ENCODE measurements around the gene SLCO2B1. TPM values are rescaled to one million over a fixed set of nuclear protein-coding genes. Genes with fewer than 3 reads are reported as not detected.
A peak's percentile ranks its signal among the peaks of the same experiment; 100 is the strongest.

SLCO2B1 gene
- total RNA-seq, 1 experiment from 2014 or later: not detected

DNA sequence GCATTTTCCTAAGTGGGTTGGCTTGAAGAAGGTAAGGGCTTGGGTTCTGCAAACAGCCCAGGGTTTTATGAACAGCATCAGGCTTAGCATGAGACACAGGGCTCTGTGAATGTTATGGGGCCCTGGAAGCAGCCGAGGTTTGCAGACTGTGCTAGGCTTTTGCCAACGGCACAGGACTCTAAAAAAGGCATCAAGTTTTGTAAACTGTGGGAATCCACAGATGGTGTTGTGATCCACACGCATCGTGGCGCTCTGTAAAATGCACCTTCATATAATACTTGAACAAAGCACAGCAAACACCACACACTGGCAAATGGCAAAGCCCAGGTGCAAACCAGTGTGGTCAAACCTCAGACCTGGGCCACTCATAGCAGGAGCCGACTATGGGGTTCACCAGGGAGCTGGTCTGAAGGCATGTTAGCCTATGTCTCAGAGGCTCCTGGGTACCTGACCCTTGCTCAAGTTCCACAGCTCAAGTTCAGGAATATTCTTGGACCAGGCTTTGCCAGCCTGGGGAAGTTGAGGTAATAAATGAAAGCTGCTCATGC, 2.4 kb upstream of the SLCO2B1 start:
- no peaks in the 10 kb centered on the region for H3K9me3 Mint-ChIP-seq (ENCODE audit: unreplicated experiment)
- peaks cover 13% of the 10 kb centered on the region for H3K4me1 Mint-ChIP-seq (ENCODE audit: insufficient read depth, unreplicated experiment)
- CTCF ChIA-PET: interaction anchor here (0.9 to 4.3 kb wide), 4 partner anchors 8 to 100 kb away, joined by 3 to 18 read pairs (median 4); no protein-coding TSS in a partner anchor
- H3K27ac Mint-ChIP-seq (ENCODE audit: low read depth, unreplicated experiment): no peak overlapping the region
- H3K27me3 Mint-ChIP-seq (ENCODE audit: insufficient read depth, unreplicated experiment): peaks cover 27% of the 10 kb centered on the region
- POLR2A ChIA-PET: no interaction called here
- TF ChIP-seq, protein P1, sequence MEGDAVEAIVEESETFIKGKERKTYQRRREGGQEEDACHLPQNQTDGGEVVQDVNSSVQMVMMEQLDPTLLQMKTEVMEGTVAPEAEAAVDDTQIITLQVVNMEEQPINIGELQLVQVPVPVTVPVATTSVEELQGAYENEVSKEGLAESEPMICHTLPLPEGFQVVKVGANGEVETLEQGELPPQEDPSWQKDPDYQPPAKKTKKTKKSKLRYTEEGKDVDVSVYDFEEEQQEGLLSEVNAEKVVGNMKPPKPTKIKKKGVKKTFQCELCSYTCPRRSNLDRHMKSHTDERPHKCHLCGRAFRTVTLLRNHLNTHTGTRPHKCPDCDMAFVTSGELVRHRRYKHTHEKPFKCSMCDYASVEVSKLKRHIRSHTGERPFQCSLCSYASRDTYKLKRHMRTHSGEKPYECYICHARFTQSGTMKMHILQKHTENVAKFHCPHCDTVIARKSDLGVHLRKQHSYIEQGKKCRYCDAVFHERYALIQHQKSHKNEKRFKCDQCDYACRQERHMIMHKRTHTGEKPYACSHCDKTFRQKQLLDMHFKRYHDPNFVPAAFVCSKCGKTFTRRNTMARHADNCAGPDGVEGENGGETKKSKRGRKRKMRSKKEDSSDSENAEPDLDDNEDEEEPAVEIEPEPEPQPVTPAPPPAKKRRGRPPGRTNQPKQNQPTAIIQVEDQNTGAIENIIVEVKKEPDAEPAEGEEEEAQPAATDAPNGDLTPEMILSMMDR (IDR thresholded peaks at IDR 0.05; ENCODE audit: unreplicated experiment): no peak
- H3K4me3 Mint-ChIP-seq (ENCODE audit: unreplicated experiment): no peak overlapping the region
- no peak for DNase-seq (ENCODE audit: unreplicated experiment)
- no TSS peak for BruUV-seq (replicated peaks)
- no peaks in the 10 kb centered on the region for H3K36me3 Mint-ChIP-seq (ENCODE audit: insufficient read depth, unreplicated experiment)
- intact Hi-C loops (cut with micrococcal nuclease): no loop called here

DNA sequence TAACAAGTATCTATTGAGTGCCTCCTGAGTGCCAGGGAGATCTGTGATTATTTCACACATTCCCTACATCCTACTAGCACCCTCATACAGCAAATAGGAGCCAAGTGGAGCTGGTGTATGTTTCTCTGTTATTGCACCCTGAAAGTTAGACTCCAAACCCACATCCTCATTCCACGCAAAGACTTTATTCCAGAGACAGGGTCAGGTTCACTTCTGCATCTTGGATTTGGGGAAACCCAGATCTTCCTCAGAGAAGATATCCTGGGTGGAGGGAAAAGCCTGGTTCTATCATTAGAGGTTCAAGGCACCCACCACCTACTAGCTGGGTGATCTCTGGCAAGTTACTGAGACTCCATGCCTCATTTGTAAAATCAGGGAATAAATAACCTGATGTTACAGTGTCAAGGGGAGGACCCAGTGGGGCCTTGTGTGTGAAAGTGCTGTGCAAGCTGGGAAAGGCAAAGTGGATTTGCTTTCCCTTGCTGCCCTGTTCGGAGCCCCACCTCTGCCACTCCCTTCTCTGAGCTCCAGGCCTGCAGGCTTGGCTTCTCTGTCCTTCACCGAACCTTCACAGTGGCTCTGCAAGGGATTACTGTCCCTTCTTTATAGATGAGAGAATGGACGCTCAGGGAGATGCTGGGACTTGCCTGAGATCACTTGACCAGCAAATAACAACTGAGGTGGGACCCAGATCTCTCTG, 991 bp upstream of the SLCO2B1 start:
- Mint-ChIP-seq H3K27ac (ENCODE audit: low read depth, unreplicated experiment) (no peak overlapping the region), H3K4me3 (ENCODE audit: unreplicated experiment) (no peak overlapping the region), H3K4me1 (ENCODE audit: insufficient read depth, unreplicated experiment) (peaks cover 6% of the 10 kb centered on the region), H3K27me3 (ENCODE audit: insufficient read depth, unreplicated experiment) (peaks cover 27% of the 10 kb centered on the region), H3K36me3 (ENCODE audit: insufficient read depth, unreplicated experiment) (no peaks in the 10 kb centered on the region), H3K9me3 (ENCODE audit: unreplicated experiment) (no peaks in the 10 kb centered on the region)
- POLR2A ChIA-PET: no interaction called here
- DNase-seq (ENCODE audit: unreplicated experiment): no peak
- CTCF ChIA-PET: interaction anchor here (0.9 to 4.3 kb wide), 7 partner anchors 9 to 122 kb away, joined by 3 to 18 read pairs (median 4); no protein-coding TSS in a partner anchor
- TF ChIP-seq, protein P1 (IDR thresholded peaks at IDR 0.05; ENCODE audit: unreplicated experiment): no peak
- BruUV-seq (replicated peaks): no TSS peak
- intact Hi-C loops (cut with micrococcal nuclease): no loop called here

DNA sequence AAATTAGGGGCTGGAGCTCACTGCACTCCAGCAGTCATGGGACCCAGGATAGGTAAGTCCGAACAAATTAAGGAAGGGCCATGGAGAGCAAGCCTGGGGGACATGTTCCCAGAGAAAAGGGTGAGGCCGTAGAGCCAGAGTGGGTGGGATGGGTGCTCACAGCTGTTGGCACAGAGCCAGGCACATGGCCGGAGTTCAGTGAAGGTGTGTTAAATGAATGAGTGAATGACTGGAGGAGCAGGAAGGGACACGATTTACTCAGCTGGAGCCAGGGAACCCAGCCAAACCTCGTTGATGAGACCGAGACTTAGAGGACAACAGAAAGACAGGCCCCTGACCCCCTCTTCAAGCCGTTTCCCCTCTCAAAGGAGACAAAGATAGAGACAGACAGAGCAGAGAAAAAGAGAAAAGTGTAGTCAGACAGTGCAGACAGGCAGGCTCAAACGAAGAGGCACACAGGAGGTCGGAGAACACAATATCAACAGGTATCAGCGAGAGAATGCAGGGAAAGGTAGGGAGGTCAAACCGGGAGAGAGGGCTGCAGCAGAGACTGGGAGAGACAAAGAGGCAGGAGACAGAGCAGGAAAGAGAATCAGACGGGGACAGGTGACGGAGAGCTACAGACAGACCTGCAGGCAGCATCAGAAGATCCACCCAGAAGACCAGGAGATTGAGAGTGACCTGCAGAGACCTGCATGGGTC, 590 bp downstream of the SLCO2B1 start:
- intact Hi-C loops (cut with micrococcal nuclease): no loop called here
- Mint-ChIP-seq H3K4me1 (ENCODE audit: insufficient read depth, unreplicated experiment) (peaks cover 6% of the 10 kb centered on the region), H3K9me3 (ENCODE audit: unreplicated experiment) (no peaks in the 10 kb centered on the region), H3K36me3 (ENCODE audit: insufficient read depth, unreplicated experiment) (no peaks in the 10 kb centered on the region), H3K27ac (ENCODE audit: low read depth, unreplicated experiment) (no peak overlapping the region), H3K4me3 (ENCODE audit: unreplicated experiment) (no peak overlapping the region), H3K27me3 (ENCODE audit: insufficient read depth, unreplicated experiment) (peaks cover 27% of the 10 kb centered on the region)
- ChIA-PET CTCF (interaction anchor here (0.6 to 4.3 kb wide), 4 partner anchors 11 to 136 kb away, joined by 3 to 18 read pairs (median 4); no protein-coding TSS in a partner anchor), POLR2A (no interaction called here)
- BruUV-seq (replicated peaks): no TSS peak
- TF ChIP-seq, protein P1 (IDR thresholded peaks at IDR 0.05; ENCODE audit: unreplicated experiment): no peak
- peak; percentile 23 for DNase-seq (ENCODE audit: unreplicated experiment)

DNA sequence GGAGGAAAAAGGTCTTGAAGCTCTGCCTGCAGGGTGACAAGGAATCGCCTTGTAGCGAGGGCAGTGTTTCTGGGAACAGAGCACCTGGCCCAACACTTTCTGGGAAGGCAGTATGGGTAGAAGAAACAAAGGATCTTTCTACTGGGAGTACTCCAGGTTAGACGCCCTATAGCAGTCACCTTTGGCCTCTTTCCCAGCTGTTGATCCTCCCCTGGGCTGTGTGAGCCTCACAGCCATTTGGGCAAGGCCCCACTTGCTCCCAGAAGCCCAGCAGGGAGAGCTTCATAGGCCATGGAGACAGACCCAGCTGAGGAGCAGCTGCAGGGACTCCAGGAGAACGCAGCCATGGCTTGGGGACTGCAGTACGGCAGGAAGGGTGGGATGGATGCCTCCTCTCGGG, 1.2 kb downstream of the SLCO2B1 start:
- Mint-ChIP-seq H3K4me1 (ENCODE audit: insufficient read depth, unreplicated experiment) (peaks cover 6% of the 10 kb centered on the region), H3K4me3 (ENCODE audit: unreplicated experiment) (no peak overlapping the region), H3K36me3 (ENCODE audit: insufficient read depth, unreplicated experiment) (no peaks in the 10 kb centered on the region), H3K27ac (ENCODE audit: low read depth, unreplicated experiment) (no peak overlapping the region), H3K9me3 (ENCODE audit: unreplicated experiment) (no peaks in the 10 kb centered on the region), H3K27me3 (ENCODE audit: insufficient read depth, unreplicated experiment) (peaks cover 27% of the 10 kb centered on the region)
- no peak for DNase-seq (ENCODE audit: unreplicated experiment)
- ChIA-PET POLR2A (no interaction called here), CTCF (interaction anchor here (0.8 to 4.3 kb wide), 2 partner anchors 11 to 107 kb away, joined by 3 to 18 read pairs; no protein-coding TSS in a partner anchor)
- intact Hi-C loops (cut with micrococcal nuclease): no loop called here
- no TSS peak for BruUV-seq (replicated peaks)
- TF ChIP-seq, protein P1 (IDR thresholded peaks at IDR 0.05; ENCODE audit: unreplicated experiment): no peak

Data from MCF 10A (cell line).